Thoracic aorta (tissue), 2 donors: ENCODE data around the gene PRSS58. TPM values are rescaled to one million over a fixed set of nuclear protein-coding genes. Genes with fewer than 3 reads are reported as not detected.

Source experiments
- ATAC-seq: fragments of 150-250 bp; one replicate; pipeline ENCODE4 v1.8.0; 2017; ENCODE audit warnings: low read depth; ENCODE audit not compliant: insufficient number of reproducible peaks, low FRiP score
- DNase-seq: peaks from one replicate; pipeline ENCODE4 v3.0.0-alpha.2; 2020; ENCODE audit warnings: low spot score
- H3K27ac ChIP-seq, 2 donors: fragments of 200-600 bp; sonication (generic); 1 replicate in 1 of 2; 2 replicates in 1 of 2; pipeline ENCODE4 v1.5.1; 2016; ENCODE audit warnings: mild to moderate bottlenecking in 2 of 2, moderate library complexity in 2 of 2
- H3K27me3 ChIP-seq: fragments of 200-600 bp; sonication (generic); replicated peaks from 2 replicates; pipeline ENCODE4 v1.6.0; 2016; ENCODE audit warnings: mild to moderate bottlenecking; ENCODE audit not compliant: insufficient read depth
- H3K36me3 ChIP-seq: fragments of 200-600 bp; sonication (generic); one replicate; pipeline ENCODE4 v1.5.1; 2016
- H3K4me1 ChIP-seq, 2 donors: fragments of 200-600 bp; sonication (generic); 1 replicate in 1 of 2; 2 replicates in 1 of 2; pipeline versions ENCODE4 v1.5.1 to v1.6.0; 2016; ENCODE audit warnings: low read depth in 2 of 2, mild to moderate bottlenecking in 1 of 2; ENCODE audit not compliant: control insufficient read depth in 1 of 2
- H3K4me3 ChIP-seq: fragments of 200-600 bp; sonication (generic); 2 replicates; pipeline ENCODE4 v1.5.1; 2016; ENCODE audit warnings: mild to moderate bottlenecking
- H3K9me3 ChIP-seq: fragments of 200-600 bp; sonication (generic); 2 replicates; pipeline ENCODE4 v1.5.1; 2016
- CTCF ChIP-seq: fragments of 200-600 bp; sonication (generic); IDR thresholded peaks from one replicate; pipeline ENCODE4 v1.5.1; 2019; ENCODE audit warnings: antibody characterized with exemption
- total RNA-seq, 2 donors: library from RNA; depleted of rRNA; stranded (reverse); fragments of >200 nt; gene quantifications; one replicate each; pipeline versions ENCODE4 v1.1.0 to v1.2.3, GENCODE V29; 2016

The PRSS58 gene
- total RNA-seq, 2 donors from 2014 or later, result not detected

DNA sequence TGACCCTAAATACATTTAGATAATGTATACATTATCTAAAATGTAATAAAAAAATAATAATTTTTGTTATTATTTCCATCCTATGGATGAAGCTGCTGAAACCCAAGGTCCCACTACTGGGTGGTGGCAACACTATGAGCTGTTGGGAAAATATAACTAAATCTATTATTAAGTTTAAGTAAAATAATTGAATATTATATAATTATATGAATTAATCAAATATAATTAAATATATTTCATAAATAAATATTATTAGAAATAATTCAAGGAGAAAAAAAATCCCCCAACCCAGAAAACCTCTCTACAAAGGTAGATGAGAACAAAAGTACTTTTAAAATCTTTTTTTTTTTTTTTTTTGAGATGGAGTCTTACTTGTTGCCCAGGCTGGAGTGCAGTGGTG is 7.9 kb downstream of the PRSS58 start:
- no peaks in the 10 kb centered on the region for H3K27me3 ChIP-seq
- H3K9me3 ChIP-seq, result no peaks in the 10 kb centered on the region
- H3K36me3 ChIP-seq, result no peaks in the 10 kb centered on the region
- no peaks in the 10 kb centered on the region for H3K4me1 ChIP-seq
- no peak for TF ChIP-seq CTCF
- H3K4me3 ChIP-seq, result no peak overlapping the region
- no peak overlapping the region for H3K27ac ChIP-seq
- ATAC-seq (no peak), DNase-seq (no peak)

DNA sequence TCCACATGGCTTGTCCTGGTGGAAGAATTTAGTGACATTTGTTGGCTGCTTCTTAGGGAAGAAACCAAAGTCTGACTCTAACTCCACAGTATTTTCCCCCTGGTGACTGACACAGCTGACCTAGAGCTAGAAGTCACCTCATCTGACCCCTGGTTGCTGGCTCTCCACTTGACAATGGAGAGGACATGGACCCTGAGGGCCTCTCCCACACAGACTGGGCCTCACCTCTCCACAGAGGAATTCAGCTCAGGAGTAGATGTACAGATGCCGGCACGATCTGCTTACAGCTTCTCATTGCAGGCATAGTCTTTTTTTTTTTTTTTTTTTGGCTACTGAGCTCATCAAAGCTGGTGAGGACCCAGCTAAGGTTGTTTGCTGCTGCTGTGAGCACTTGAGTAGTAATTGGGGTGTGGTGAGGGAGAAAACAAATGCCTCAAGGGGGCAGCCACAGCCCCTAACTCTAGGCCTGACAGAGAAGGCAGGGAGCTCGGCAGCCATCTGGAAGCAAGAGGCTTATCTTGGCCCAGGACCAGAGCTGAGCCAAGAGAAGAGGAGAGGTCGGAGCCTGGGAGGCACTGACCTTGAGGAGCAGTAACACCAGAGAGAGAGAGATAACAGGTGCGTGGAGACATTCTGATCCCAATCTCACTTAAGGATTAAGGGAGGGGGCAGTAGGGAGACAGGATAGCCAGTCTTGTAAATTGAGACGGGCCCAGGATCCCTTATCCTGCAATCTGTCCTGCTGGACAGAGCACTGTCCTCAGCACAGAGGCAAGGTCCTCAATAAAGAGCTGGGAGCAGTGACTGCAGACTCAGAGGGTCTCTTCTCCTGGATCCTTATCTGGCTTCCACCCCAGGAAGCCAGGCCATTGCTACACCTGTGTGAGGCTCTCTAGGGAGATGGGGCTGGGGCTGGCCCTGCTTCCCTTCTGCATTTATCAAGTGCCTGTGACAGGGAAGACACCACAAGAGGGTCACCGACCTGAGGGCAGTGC is 9.4 kb downstream of the PRSS58 start:
- H3K27me3 ChIP-seq, result no peaks in the 10 kb centered on the region
- H3K9me3 ChIP-seq, result no peaks in the 10 kb centered on the region
- no peaks in the 10 kb centered on the region for H3K4me1 ChIP-seq
- H3K27ac ChIP-seq, result no peak overlapping the region
- H3K36me3 ChIP-seq, result no peaks in the 10 kb centered on the region
- DNase-seq, result no peak
- H3K4me3 ChIP-seq, result no peak overlapping the region
- ATAC-seq, result no peak
- no peak for TF ChIP-seq CTCF

DNA sequence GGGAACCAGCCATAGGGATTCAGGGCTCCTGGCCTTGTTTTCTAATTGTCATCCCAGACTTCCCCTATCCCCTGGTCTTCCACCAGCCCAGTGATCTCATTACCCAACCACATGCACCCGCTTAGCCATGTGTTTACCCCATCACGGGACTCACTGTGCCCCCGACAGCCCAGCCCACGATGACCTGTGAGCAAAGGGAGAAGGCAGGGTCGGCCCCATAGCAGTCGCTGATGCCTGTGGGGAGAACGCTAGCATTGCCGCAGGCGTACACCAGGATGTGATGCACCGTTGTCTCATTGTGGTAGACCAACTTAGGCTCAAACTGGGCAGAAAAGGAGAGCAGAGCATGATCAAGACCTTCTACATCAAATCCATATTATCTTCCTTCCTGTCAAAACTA is 14.0 kb downstream of the PRSS58 start:
- Histone ChIP-seq H3K4me1 (no peaks in the 10 kb centered on the region), H3K4me3 (no peak overlapping the region), H3K9me3 (no peaks in the 10 kb centered on the region), H3K27me3 (no peaks in the 10 kb centered on the region), H3K36me3 (no peaks in the 10 kb centered on the region), H3K27ac (no peak overlapping the region)
- TF ChIP-seq CTCF, result no peak
- ATAC-seq (no peak), DNase-seq (no peak)

- H3K9me3 ChIP-seq, result no peaks in the 10 kb centered on the region
- H3K4me1 ChIP-seq, result no peaks in the 10 kb centered on the region
- no peaks in the 10 kb centered on the region for H3K36me3 ChIP-seq
- DNase-seq (no peak), ATAC-seq (no peak)
- H3K27me3 ChIP-seq, result no peaks in the 10 kb centered on the region
- no peak overlapping the region for H3K4me3 ChIP-seq
- TF ChIP-seq CTCF, result no peak
- H3K27ac ChIP-seq, result no peak overlapping the region
Observed at GRCh38 chr7:142240546-142240945, 17.3 kb downstream of the PRSS58 start.

- Histone ChIP-seq H3K36me3 (no peaks in the 10 kb centered on the region), H3K9me3 (no peaks in the 10 kb centered on the region), H3K4me1 (no peaks in the 10 kb centered on the region), H3K27me3 (no peaks in the 10 kb centered on the region), H3K27ac (no peak overlapping the region), H3K4me3 (no peak overlapping the region)
- no peak for DNase-seq
- no peak for ATAC-seq
- TF ChIP-seq CTCF, result no peak
Observed at GRCh38 chr7:142231716-142232115, 26.1 kb downstream of the PRSS58 start.
